Common myeloid progenitor, CD34-positive (primary cell): ENCODE results near the gene CPOX.

Source experiments
- CTCF ChIA-PET: fragments of 350-600 bp; sonication (Branson Sonifier 250); formaldehyde crosslinking; loops from one replicate; lab custom pipeline; 2021; ENCODE audit warnings: antibody characterized with exemption; lab: Charles Lee
- POLR2A ChIA-PET: fragments of 350-600 bp; sonication (Branson Sonifier 250); formaldehyde crosslinking; loops from one replicate; lab custom pipeline; 2021; ENCODE audit warnings: antibody characterized with exemption; lab: Charles Lee
- DNase-seq, 3 donors: peaks; one replicate each; pipeline versions ENCODE4 v3.0.0 to v3.0.0-alpha.2; 2013
- H3K27ac ChIP-seq, 2 experiments: 1 replicate in 1 of 2; 2 replicates in 1 of 2; pipeline ENCODE4 v1.7.0; 2013; ENCODE audit warnings: inconsistent platforms in 2 of 2, low read length in 2 of 2, mild to moderate bottlenecking in 2 of 2, low read depth in 1 of 2, moderate library complexity in 1 of 2; ENCODE audit not compliant: severe bottlenecking in 2 of 2, insufficient read depth in 1 of 2, poor library complexity in 1 of 2
- H3K27me3 ChIP-seq, 5 experiments: replicated peaks in 2 of 5; 1 replicate in 3 of 5; 2 replicates in 2 of 5; pipeline versions ENCODE4 v1.6.1 to v1.7.0; 2013; ENCODE audit warnings: low read length in 4 of 5, mild to moderate bottlenecking in 2 of 5, moderate library complexity in 2 of 5, inconsistent platforms in 1 of 5; ENCODE audit not compliant: insufficient read depth in 5 of 5, control insufficient read depth in 4 of 5
- H3K36me3 ChIP-seq, 4 experiments: 1 replicate in 2 of 4; 2 replicates in 2 of 4; pipeline versions ENCODE4 v1.6.1 to v1.7.0; 2013; ENCODE audit warnings: low read length in 3 of 4, control low read depth in 1 of 4, mild to moderate bottlenecking in 1 of 4; ENCODE audit not compliant: control insufficient read depth in 4 of 4, insufficient read depth in 4 of 4
- H3K4me1 ChIP-seq, 4 experiments: 1 replicate in 3 of 4; 2 replicates in 1 of 4; pipeline versions ENCODE4 v1.6.1 to v1.7.1; 2013; ENCODE audit warnings: low read length in 3 of 4, mild to moderate bottlenecking in 3 of 4, control low read depth in 1 of 4, inconsistent platforms in 1 of 4, moderate library complexity in 1 of 4; ENCODE audit not compliant: control insufficient read depth in 4 of 4, insufficient read depth in 4 of 4; ENCODE audit errors: control extremely low read depth in 1 of 4
- H3K4me3 ChIP-seq, 7 experiments: 1 replicate in 4 of 7; 2 replicates in 3 of 7; pipeline versions ENCODE4 v1.5.1 to v1.7.0; 2013; ENCODE audit warnings: mild to moderate bottlenecking in 7 of 7, low read length in 6 of 7, moderate library complexity in 6 of 7, inconsistent platforms in 2 of 7, low read depth in 2 of 7, control low read depth in 1 of 7; ENCODE audit not compliant: insufficient read depth in 4 of 7, control insufficient read depth in 1 of 7; ENCODE audit errors: extremely low read depth in 1 of 7
- H3K9me3 ChIP-seq, 5 experiments: 1 replicate in 4 of 5; 2 replicates in 1 of 5; pipeline versions ENCODE4 v1.6.1 to v1.7.1; 2013; ENCODE audit warnings: low read length in 4 of 5, mild to moderate bottlenecking in 2 of 5, inconsistent platforms in 1 of 5, low read depth in 1 of 5, moderate library complexity in 1 of 5; ENCODE audit not compliant: control insufficient read depth in 4 of 5, insufficient read depth in 2 of 5; ENCODE audit errors: control extremely low read depth in 1 of 5
- WGBS: methylation state at CpG from one replicate; pipeline ENCODE4 v1.1.5; 2013; ENCODE audit not compliant: insufficient coverage; 5-methylcytosine and 5-hydroxymethylcytosine counted together

CPOX gene

DNA sequence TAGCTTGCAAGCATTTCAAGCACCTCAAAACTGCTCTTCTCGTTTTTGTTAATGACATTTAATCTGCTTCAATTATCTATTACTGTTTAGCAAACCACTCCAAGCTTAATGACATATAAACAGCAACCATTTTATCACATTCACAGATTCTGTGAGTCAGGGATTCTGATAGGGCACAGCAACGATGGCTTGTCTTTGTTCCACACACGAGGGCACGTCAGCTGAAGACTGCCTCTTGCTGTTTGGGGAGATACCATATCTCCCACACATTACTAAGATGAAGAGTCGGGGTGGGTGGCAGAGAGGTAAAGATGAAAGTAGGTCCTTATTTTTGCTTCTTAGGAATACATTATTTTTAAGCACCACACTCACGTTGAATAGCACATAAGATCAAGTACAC is 19.3 kb downstream of the CPOX start:
- peaks cover 0 to 7% (median 0%) of the 10 kb centered on the region in 4 experiments for H3K4me1 ChIP-seq
- no peak overlapping the region for H3K27ac ChIP-seq
- H3K36me3 ChIP-seq = peaks cover 7 to 10% (median 10%) of the 10 kb centered on the region in 4 experiments
- CTCF ChIA-PET = interaction anchor here (0.8 to 0.9 kb wide), 2 partner anchors 9 to 53 kb away, joined by 3 read pairs; no protein-coding TSS in a partner anchor
- H3K27me3 ChIP-seq = no peaks in the 10 kb centered on the region
- DNase-seq = no peak
- WGBS = 67% methylated on average over 1 of the region's 6 CpGs
- POLR2A ChIA-PET = no interaction called here
- H3K4me3 ChIP-seq = no peak overlapping the region
- peaks cover 0 to 2% (median 0%) of the 10 kb centered on the region in 5 experiments for H3K9me3 ChIP-seq

DNA sequence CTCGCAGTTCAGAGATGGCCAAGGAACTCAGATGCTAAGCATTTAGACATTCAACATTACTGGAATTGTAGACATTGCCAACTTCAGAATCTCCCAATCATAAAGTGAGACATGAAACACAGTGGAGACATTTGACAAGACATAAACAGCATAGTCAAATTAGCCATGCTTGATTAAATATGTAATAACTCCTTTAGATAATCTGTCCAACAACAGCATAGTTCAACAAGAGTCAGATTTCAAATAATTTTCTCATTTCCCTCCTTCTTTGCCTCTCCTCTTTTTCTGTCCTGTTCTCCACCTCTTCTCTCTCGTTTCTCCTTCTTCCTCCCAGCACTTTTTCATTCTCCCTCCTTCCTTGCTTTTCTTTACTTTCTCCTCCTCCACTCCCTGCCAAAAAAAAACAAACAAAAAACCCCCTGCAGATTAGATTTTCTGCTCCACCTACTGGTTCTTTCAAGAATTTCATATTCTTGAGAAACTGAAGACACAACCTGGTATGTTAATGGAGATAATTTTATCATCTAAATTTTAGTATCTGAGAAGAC is 20.2 kb downstream of the CPOX start:
- POLR2A ChIA-PET = no interaction called here
- H3K9me3 ChIP-seq = peaks cover 0 to 2% (median 0%) of the 10 kb centered on the region in 5 experiments
- CTCF ChIA-PET = interaction anchor here (1.1 to 1.2 kb wide), 2 partner anchors 84 to 534 kb away, joined by 4 to 5 read pairs; no protein-coding TSS in a partner anchor
- no peak overlapping the region for H3K27ac ChIP-seq
- H3K4me1 ChIP-seq = peaks cover 0 to 7% (median 0%) of the 10 kb centered on the region in 4 experiments
- 9% methylated on average over 1 of the region's 2 CpGs for WGBS
- peaks cover 2 to 10% (median 7%) of the 10 kb centered on the region in 4 experiments for H3K36me3 ChIP-seq
- peak in 1 of 3 donors; percentile 43 for DNase-seq
- H3K27me3 ChIP-seq = no peaks in the 10 kb centered on the region
- no peak overlapping the region for H3K4me3 ChIP-seq

DNA sequence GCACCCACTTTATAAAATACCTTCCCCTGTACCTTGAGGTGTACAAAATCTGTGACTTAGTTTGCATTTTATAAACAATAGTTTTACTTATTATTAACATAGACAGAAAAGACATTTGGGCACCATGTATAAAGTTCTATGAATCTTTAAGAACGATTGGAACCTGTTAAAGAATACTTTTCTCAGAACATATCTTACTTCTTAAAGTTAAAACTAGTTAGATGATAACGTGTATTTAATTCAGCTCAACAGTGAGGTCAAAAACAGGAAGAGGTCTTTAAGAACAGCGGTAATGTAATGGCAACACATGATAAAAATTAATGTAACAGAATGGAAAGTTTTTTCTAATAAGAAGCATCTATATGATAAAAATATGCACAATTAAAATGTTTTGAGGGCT is 25.0 kb downstream of the CPOX start:
- DNase-seq = peak in 1 of 3 donors; percentile 30
- POLR2A ChIA-PET = no interaction called here
- peaks cover 0 to 40% (median 3%) of the 10 kb centered on the region in 4 experiments for H3K4me1 ChIP-seq
- H3K27me3 ChIP-seq = no peaks in the 10 kb centered on the region
- no CpG with 5 or more reads among the region's 3 CpGs for WGBS
- CTCF ChIA-PET = no interaction called here
- H3K36me3 ChIP-seq = no peaks in the 10 kb centered on the region
- no peak overlapping the region for H3K4me3 ChIP-seq
- no peak overlapping the region for H3K27ac ChIP-seq
- H3K9me3 ChIP-seq = no peaks in the 10 kb centered on the region

DNA sequence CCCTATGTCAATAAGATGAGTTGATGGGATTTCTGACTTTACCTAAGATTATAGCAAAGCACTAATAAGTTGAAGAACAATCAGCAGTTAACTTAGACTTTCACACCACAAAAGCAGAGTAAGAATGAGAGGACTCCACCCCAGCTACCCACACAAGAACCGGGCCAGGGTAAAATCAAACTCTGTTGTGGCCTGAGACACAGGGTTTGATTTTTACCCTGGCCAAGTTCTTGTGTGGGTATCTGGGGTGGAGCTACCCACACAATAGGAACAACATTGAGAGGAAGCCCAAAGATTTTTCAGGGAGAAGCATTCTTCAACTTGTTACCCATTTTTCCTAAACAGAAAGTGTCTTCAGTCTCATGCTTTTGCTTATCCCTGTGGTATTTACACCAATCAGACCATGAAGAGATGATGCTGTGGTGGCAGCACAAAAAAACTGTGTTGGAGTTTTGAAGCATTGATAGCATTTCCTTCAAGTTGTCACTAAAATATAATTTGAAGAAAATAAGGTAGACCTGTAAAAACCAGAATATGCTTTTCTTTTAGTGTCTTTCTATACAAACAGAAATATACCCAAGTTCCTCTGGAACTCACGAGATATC is 25.6 kb downstream of the CPOX start:
- ChIA-PET POLR2A (no interaction called here), CTCF (no interaction called here)
- Histone ChIP-seq H3K27ac (no peak overlapping the region), H3K4me1 (peaks cover 0 to 40% (median 4%) of the 10 kb centered on the region in 4 experiments), H3K4me3 (no peak overlapping the region), H3K27me3 (no peaks in the 10 kb centered on the region), H3K9me3 (no peaks in the 10 kb centered on the region), H3K36me3 (no peaks in the 10 kb centered on the region)
- no peak for DNase-seq
- WGBS = 100% methylated on average over 2 of the region's 2 CpGs

DNA sequence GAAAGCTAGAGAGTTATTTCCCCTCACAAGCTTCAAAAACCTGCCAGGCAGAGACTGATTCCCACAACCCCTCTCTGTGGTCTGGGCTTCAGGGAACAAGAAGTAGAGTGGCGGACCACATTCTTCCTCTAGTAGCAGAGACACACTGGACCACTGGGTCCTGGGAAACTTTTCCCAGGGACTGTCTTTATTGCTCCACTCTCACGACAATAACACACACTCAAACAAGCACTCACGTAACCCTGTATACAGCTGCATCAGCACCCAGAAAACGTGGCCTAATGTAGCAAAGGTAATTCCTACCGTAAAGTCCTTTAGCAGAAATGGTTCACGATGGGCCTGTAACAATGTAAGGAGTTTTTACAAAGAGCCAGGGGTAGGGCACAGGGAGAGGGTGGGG is 27.6 kb downstream of the CPOX start:
- no peak overlapping the region for H3K27ac ChIP-seq
- peak in 2 of 3 donors; percentile 26 to 32 for DNase-seq
- no peak overlapping the region for H3K4me3 ChIP-seq
- H3K9me3 ChIP-seq = no peaks in the 10 kb centered on the region
- CTCF ChIA-PET = interaction anchor here (1.0 kb wide), 1 partner anchor 8 kb away, joined by 3 read pairs; no protein-coding TSS in a partner anchor
- H3K4me1 ChIP-seq = peaks cover 0 to 51% (median 5%) of the 10 kb centered on the region in 4 experiments
- H3K36me3 ChIP-seq = no peaks in the 10 kb centered on the region
- 79% methylated on average over 6 of the region's 6 CpGs for WGBS
- POLR2A ChIA-PET = no interaction called here
- H3K27me3 ChIP-seq = no peaks in the 10 kb centered on the region

DNA sequence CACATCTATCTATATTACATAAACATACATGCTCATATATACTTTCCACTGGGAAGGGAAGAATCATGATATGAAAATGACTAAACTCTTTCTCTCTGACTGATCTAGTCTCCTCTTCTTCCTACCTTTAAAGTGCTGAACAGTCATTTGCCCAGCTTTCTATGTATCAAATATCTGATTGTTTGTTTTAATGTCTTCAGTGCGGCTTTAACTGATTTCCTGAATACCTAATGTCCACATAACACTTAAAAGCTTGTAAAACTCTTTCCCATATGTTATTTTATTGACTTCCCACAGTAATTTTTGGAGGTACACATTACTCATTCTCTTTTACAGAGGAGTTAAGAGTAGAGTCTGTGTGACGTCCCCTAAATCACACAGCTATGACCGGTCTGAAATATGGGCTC is 28.2 kb downstream of the CPOX start:
- Histone ChIP-seq H3K9me3 (no peaks in the 10 kb centered on the region), H3K36me3 (no peaks in the 10 kb centered on the region), H3K27ac (no peak overlapping the region), H3K4me3 (no peak overlapping the region), H3K27me3 (no peaks in the 10 kb centered on the region), H3K4me1 (peaks cover 0 to 51% (median 5%) of the 10 kb centered on the region in 4 experiments)
- no peak for DNase-seq
- ChIA-PET CTCF (interaction anchor here (1.0 to 1.5 kb wide), 2 partner anchors 9 to 10 kb away, joined by 3 to 4 read pairs; no protein-coding TSS in a partner anchor), POLR2A (no interaction called here)
- WGBS = 100% methylated on average over 1 of the region's 3 CpGs
